IPS-18c (cell line): ENCODE results near the gene BMERB1.

Source experiments
- H3K4me3 ChIP-seq: 2 replicates; pipeline ENCODE4 v1.7.0; 2013; ENCODE audit warnings: low read depth, mild to moderate bottlenecking, low read length, moderate library complexity; ENCODE audit not compliant: insufficient read depth
- H3K9me3 ChIP-seq: one replicate; pipeline ENCODE4 v1.6.1; 2013; ENCODE audit warnings: mild to moderate bottlenecking, low read length, moderate library complexity; ENCODE audit not compliant: control insufficient read depth, insufficient read depth

BMERB1 gene

GRCh38 chr16:15484662-15485061 lies 50.3 kb downstream of the BMERB1 start:
- H3K4me3 ChIP-seq = no peak overlapping the region
- no peaks in the 10 kb centered on the region for H3K9me3 ChIP-seq

- Histone ChIP-seq H3K4me3 (no peak overlapping the region), H3K9me3 (no peaks in the 10 kb centered on the region)
Measured at GRCh38 chr16:15485175-15485574, 50.8 kb downstream of the BMERB1 start.

DNA sequence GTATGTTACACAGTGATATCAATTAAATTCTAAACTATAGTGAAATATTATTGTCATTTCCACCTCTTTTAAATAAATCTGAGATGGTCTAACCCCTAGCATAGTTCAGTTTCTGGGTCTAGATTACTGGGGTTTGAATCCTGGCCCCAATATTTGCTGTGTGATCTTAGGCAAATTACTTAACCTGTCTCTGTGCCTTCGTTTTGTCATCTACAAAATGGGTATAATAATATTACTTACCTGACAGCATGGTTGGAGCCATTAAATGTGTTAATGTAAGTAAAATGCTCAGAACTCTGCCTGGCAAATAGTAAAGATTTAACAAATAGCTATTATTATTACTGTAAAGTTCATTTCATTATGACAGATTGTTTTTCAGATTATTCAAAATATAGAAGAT lies 52.3 kb downstream of the BMERB1 start:
- no peak overlapping the region for H3K4me3 ChIP-seq
- no peaks in the 10 kb centered on the region for H3K9me3 ChIP-seq

DNA sequence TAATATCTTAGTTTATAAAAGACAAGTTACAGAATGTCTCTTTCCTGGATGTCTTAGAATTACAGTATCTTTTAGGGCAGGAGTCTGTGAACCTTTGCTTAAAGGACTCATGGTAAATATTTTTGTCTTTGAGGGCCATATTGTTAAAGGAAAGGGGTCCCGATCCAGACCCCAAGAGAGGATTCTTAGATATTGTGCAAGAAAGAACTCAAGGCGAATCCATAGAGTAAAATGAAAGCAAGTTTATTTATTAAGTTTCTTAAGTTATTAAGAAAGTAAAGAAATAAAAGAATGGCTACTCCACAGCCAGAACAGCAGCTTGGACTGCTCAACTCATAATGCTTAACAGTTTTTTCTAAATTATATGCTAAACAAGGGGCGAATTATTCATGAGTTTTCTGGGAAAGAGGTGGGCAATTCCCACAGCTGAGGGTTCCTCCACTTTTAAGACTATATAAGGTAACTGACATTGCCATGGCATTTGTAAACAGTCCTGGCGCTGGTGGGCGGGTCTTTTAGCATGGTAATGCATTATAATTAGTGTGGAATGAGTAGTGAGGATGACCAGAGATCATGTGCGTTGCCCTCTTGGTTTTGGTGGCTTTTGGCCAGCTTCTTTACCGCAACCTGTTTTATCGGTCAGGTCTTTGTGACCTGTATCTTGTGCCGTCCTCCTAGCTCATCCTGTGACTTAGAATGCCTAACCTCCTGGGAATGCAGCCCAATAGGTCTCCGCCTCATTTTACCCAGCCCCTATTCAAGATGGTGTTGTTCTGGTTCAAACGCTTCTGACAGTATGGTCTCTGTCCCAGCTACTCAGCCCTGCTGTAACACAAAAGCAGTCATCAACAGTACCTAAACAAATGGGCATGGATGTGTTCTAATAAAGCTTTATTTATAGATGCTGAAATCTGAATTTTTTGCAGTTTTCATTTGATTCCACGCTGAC lies 53.2 kb downstream of the BMERB1 start:
- Histone ChIP-seq H3K4me3 (no peak overlapping the region), H3K9me3 (no peaks in the 10 kb centered on the region)

GRCh38 chr16:15489016-15489415 lies 54.6 kb downstream of the BMERB1 start:
- H3K4me3 ChIP-seq = no peak overlapping the region
- no peaks in the 10 kb centered on the region for H3K9me3 ChIP-seq

DNA sequence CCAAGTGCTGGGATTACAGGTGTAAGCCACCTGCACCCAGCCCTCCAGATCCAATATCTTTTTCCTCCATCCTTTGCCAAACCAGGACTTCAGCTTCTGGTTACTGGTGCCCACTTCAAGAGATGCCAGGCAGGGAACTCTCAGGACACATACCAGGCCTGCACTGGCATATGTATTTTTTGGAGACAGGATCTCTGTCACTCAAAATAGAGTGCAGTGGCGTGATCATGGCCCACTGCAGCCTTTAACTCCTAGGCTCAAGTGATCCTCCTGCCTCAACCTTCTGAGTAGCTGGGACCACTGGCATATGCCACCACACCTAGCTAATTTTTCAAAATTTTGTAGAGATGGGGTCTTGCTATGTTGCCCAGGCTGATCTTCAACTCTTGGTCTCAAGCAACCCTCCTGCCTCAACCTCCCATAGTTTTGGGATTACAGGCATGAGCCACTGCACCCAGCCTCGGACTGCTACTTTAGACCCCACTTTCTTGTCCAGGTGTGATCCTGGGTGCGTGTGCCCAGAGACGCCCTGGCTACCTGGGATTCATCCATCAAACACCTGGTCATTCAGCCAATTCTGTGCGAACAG lies 55.8 kb downstream of the BMERB1 start:
- no peaks in the 10 kb centered on the region for H3K9me3 ChIP-seq
- no peak overlapping the region for H3K4me3 ChIP-seq

DNA sequence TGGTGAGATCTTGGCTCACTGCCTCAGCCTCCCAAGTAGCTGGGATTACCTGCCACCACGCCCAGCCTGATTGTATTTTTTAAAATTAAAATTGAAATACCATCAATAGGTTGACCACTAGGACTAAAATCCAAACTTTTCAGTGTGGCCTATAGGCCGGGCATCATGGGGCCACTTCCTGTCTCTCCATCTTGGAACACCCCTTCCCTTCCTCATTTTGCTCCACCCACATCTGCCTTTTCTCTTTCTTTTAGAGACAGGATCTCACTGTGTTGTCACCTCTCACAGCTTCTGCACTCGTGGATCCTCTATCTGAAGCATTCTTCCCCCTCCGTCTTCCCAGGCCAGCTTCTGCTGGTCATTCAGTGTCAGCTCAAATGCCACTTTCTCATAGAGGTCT lies 57.0 kb downstream of the BMERB1 start:
- Histone ChIP-seq H3K4me3 (no peak overlapping the region), H3K9me3 (no peaks in the 10 kb centered on the region)

- no peak overlapping the region for H3K4me3 ChIP-seq
Measured at GRCh38 chr16:15492091-15492740, 57.8 kb downstream of the BMERB1 start.

GRCh38 chr16:15493466-15494180 lies 59.2 kb downstream of the BMERB1 start:
- Histone ChIP-seq H3K4me3 (no peak overlapping the region), H3K9me3 (no peaks in the 10 kb centered on the region)

More at GRCh38 chr16:15492091-15492740, 57.8 kb downstream of the BMERB1 start:
- H3K9me3 ChIP-seq = no peaks in the 10 kb centered on the region

DNA sequence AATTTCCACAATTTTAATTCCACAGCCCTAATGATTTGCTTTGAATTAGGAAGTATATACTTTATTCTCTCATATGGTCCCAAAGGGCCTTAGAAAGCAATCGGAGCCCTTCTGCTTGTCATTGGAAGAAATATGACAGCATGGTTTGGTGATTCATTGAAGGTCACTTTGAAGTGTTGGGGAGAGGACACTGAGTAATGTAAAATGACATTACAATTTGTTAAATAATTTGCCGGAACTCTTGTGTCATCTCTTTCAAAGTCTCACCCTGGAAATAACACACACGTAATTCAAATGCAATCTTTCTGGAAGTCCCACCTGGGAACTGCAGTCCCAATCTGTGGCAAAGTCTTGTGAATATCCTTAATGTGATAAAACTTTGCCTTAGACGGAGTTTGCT lies 59.8 kb downstream of the BMERB1 start:
- Histone ChIP-seq H3K9me3 (no peaks in the 10 kb centered on the region), H3K4me3 (no peak overlapping the region)

- Histone ChIP-seq H3K4me3 (no peak overlapping the region), H3K9me3 (no peaks in the 10 kb centered on the region)
Measured at GRCh38 chr16:15495898-15496297, 61.5 kb downstream of the BMERB1 start.

- Histone ChIP-seq H3K4me3 (no peak overlapping the region), H3K9me3 (no peaks in the 10 kb centered on the region)
Measured at GRCh38 chr16:15498427-15499175, 64.2 kb downstream of the BMERB1 start.

DNA sequence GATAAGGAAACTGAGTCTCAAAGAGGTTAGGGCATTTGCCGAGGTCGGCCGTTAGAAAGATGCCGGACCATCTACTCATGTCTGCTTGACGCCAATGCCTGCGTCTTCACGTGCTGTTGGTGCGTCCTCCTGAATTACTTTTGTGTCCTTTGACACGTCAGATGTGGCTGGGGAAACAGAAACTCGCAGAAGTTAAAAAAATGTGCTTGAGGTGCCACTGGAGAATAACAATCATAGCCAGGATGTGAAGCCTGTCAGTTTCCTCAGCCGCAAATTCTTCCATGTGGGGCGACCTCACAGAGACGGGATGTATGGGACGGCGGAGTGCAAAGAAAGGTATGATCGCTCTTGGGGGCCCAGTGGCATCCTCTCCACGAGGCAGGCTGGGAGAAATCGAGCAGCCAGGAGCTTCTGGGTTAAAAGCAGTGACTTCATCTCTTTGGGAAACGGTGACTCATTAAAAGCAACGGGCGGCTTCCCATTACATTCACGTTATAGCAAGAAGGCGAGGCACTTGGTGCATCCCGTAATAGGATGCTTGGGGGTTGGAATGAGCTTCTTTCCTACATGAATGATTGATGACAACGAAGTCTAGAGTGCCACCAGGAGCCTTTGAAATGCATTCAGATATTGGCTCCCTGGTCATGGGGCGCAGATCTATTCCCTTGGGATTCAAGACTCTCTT lies 67.8 kb downstream of the BMERB1 start:
- H3K4me3 ChIP-seq = no peak overlapping the region
- H3K9me3 ChIP-seq = no peaks in the 10 kb centered on the region

DNA sequence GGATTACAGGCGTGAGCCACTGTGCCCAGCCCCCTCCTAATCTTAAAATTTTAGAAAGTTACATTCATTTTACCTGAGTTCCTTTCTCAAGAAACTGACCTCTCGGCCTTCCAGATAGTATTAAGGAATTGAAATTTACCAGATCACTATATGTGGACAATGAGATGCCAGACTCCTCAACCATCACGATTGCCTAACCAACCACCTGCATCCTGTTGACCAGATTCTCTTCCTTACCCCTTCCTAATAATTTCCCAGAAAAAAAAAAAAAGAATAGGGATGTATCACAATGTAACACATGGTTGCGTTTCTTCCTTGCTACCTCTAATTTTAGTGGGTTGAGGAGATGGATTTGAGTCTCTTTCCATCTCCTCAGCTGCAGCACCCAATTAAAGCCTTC lies 72.1 kb downstream of the BMERB1 start:
- no peaks in the 10 kb centered on the region for H3K9me3 ChIP-seq
- no peak overlapping the region for H3K4me3 ChIP-seq

DNA sequence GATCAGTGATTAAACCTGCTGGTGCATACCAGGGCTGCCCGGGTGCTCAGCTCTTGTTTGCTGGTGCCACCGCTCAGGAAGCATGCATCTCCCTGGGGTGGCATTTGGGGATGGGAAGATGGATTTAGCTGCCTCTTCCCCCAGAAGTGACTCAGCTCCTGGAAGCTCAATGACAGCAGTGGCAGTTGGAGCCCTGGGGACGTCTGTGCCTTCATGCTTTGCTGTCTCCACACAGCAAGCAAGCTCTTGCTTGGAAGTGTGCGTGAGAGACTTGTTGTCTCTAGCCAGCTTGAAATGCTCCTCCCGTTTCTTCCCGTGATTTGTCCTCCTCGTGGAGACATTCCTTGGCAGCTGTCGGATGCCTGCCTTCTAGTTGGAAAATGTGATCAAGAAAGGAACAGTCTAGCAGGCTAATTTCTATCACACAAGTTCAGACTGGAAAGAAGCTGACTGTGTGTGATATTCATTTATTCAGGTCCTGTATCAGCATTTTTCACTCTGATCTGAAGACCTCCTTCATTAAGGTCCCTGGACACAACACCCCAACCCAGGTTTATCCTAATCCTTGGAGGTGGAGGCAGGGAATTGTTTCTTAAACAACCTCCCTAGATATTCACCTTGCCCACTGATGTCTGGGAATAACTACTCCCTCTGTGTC lies 73.0 kb downstream of the BMERB1 start:
- Histone ChIP-seq H3K9me3 (no peaks in the 10 kb centered on the region), H3K4me3 (no peak overlapping the region)
